Measurements from ENCODE around the gene PLA2G6. TPM values are rescaled to one million over a fixed set of nuclear protein-coding genes. Genes with fewer than 3 reads are reported as not detected.

The PLA2G6 gene
- total RNA-seq, 1 experiment from 2014 or later = 39.8 TPM

- Histone ChIP-seq H3K27ac (no peak overlapping the region), H3K4me1 (replicated peaks; ENCODE audit: insufficient read depth) (no peaks in the 10 kb centered on the region), H3F3A (ENCODE audit: insufficient read depth, low read depth) (peaks cover 35% of the 10 kb centered on the region; the same call in 1 of the 2 replicates), H3K4me3 (no peak overlapping the region), H3K4me2 (no peak overlapping the region), H4K20me1 (ENCODE audit: insufficient read depth) (no peaks in the 10 kb centered on the region; the same call in 1 of the 2 replicates), H2AFZ (no peak overlapping the region), H3K9me2 (ENCODE audit: insufficient read depth) (no peaks in the 10 kb centered on the region), H3K9me3 (ENCODE audit: insufficient read depth, low read depth) (no peaks in the 10 kb centered on the region), H3K79me2 (ENCODE audit: low read depth) (no peaks in the 10 kb centered on the region), H3K36me3 (ENCODE audit: low read depth) (no peaks in the 10 kb centered on the region), H3K27me3 (ENCODE audit: insufficient read depth, low read depth) (no peaks in the 10 kb centered on the region)
- intact Hi-C loops (cut with micrococcal nuclease; ENCODE audit: unreplicated experiment) = no loop called here
- DNase-seq = no peak
- no peak for TF ChIP-seq EZH2 (IDR thresholded peaks at IDR 0.05; ENCODE audit: low read depth)
- no peak for TF ChIP-seq CTCF (conservative IDR thresholded peaks at IDR 0.05)
- BruUV-seq (replicated peaks) = no TSS peak
- CTCF ChIA-PET = no interaction called here
- POLR2A ChIA-PET (ENCODE audit: unreplicated experiment) = no interaction called here
Observed at GRCh38 chr22:38089474-38089851, 92.2 kb downstream of the PLA2G6 start.

- no peak for DNase-seq
- Histone ChIP-seq H3K27ac (no peak overlapping the region), H3K4me3 (no peak overlapping the region), H3K9me2 (ENCODE audit: insufficient read depth) (no peaks in the 10 kb centered on the region), H3K4me2 (no peak overlapping the region), H3K9me3 (ENCODE audit: insufficient read depth, low read depth) (no peaks in the 10 kb centered on the region), H3K27me3 (ENCODE audit: insufficient read depth, low read depth) (no peaks in the 10 kb centered on the region), H4K20me1 (ENCODE audit: insufficient read depth) (no peaks in the 10 kb centered on the region; the same call in 1 of the 2 replicates), H2AFZ (no peak overlapping the region), H3F3A (ENCODE audit: insufficient read depth, low read depth) (peaks cover 31% of the 10 kb centered on the region; the same call in 1 of the 2 replicates), H3K79me2 (ENCODE audit: low read depth) (no peaks in the 10 kb centered on the region), H3K4me1 (replicated peaks; ENCODE audit: insufficient read depth) (no peaks in the 10 kb centered on the region), H3K36me3 (ENCODE audit: low read depth) (no peaks in the 10 kb centered on the region)
- BruUV-seq (replicated peaks) = no TSS peak
- intact Hi-C loops (cut with micrococcal nuclease; ENCODE audit: unreplicated experiment) = no loop called here
- ChIA-PET POLR2A (ENCODE audit: unreplicated experiment) (no interaction called here), CTCF (no interaction called here)
- no peak for TF ChIP-seq EZH2 (IDR thresholded peaks at IDR 0.05; ENCODE audit: low read depth)
- TF ChIP-seq CTCF (conservative IDR thresholded peaks at IDR 0.05) = no peak
Observed at GRCh38 chr22:38088629-38089473, 92.8 kb downstream of the PLA2G6 start.

GRCh38 chr22:38087855-38088254 is 93.8 kb downstream of the PLA2G6 start:
- intact Hi-C loops (cut with micrococcal nuclease; ENCODE audit: unreplicated experiment) = no loop called here
- ChIA-PET CTCF (interaction anchor here (0.8 kb wide), 1 partner anchor 23 kb away, joined by 4 read pairs; the partner anchor contains the start of gene BAIAP2L2), POLR2A (ENCODE audit: unreplicated experiment) (interaction anchor here (0.6 to 0.7 kb wide), 2 partner anchors 22 to 113 kb away, joined by 3 to 4 read pairs; partner anchors contain the start of gene BAIAP2L2)
- H4K20me1 ChIP-seq (ENCODE audit: insufficient read depth) = no peaks in the 10 kb centered on the region; the same call in 1 of the 2 replicates
- H3K9me2 ChIP-seq (ENCODE audit: insufficient read depth) = no peaks in the 10 kb centered on the region
- no peak overlapping the region for H3K4me2 ChIP-seq
- no peaks in the 10 kb centered on the region for H3K36me3 ChIP-seq (ENCODE audit: low read depth)
- no peak overlapping the region for H2AFZ ChIP-seq
- no peaks in the 10 kb centered on the region for H3K9me3 ChIP-seq (ENCODE audit: insufficient read depth, low read depth)
- no peak overlapping the region for H3K4me3 ChIP-seq
- H3F3A ChIP-seq (ENCODE audit: insufficient read depth, low read depth) = peaks cover 36% of the 10 kb centered on the region; the same call in 1 of the 2 replicates
- no TSS peak for BruUV-seq (replicated peaks)
- H3K27ac ChIP-seq = no peak overlapping the region
- no peak for DNase-seq
- TF ChIP-seq EZH2 (IDR thresholded peaks at IDR 0.05; ENCODE audit: low read depth) = no peak
- no peak for TF ChIP-seq CTCF (conservative IDR thresholded peaks at IDR 0.05)
- H3K27me3 ChIP-seq (ENCODE audit: insufficient read depth, low read depth) = no peaks in the 10 kb centered on the region
- no peaks in the 10 kb centered on the region for H3K4me1 ChIP-seq (replicated peaks; ENCODE audit: insufficient read depth)
- no peaks in the 10 kb centered on the region for H3K79me2 ChIP-seq (ENCODE audit: low read depth)
